GM12874 (cell line): Measurements from ENCODE around the gene SH3GL1.

Source experiments
- TF ChIP-seq, protein P1 (sequence below): IDR thresholded peaks from 2 replicates; pipeline ENCODE4 v1.5.1; 2011; ENCODE audit warnings: low read depth, mild to moderate bottlenecking, control low read depth, low read length, moderate library complexity; ENCODE audit not compliant: insufficient read depth

The SH3GL1 gene

DNA sequence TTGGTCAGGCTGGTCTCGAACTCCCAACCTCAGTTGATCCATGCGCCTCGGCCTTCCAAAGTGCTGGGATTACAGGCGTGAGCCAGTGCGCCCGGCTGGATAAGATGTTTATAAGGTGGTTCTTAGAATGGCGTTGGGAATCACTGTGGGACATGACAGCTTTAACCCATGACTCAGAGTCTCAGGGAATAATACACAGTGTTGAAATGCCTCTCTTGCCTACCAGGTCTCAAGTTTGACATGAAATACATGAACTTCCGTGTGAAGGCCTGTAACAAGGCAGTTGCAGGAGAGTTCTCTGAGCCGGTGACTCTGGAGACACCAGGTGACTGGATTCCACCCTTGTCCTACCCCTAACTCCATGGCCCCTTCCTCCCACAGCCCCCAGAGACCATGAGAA, 83.4 kb downstream of the SH3GL1 start:
- TF ChIP-seq, protein P1, sequence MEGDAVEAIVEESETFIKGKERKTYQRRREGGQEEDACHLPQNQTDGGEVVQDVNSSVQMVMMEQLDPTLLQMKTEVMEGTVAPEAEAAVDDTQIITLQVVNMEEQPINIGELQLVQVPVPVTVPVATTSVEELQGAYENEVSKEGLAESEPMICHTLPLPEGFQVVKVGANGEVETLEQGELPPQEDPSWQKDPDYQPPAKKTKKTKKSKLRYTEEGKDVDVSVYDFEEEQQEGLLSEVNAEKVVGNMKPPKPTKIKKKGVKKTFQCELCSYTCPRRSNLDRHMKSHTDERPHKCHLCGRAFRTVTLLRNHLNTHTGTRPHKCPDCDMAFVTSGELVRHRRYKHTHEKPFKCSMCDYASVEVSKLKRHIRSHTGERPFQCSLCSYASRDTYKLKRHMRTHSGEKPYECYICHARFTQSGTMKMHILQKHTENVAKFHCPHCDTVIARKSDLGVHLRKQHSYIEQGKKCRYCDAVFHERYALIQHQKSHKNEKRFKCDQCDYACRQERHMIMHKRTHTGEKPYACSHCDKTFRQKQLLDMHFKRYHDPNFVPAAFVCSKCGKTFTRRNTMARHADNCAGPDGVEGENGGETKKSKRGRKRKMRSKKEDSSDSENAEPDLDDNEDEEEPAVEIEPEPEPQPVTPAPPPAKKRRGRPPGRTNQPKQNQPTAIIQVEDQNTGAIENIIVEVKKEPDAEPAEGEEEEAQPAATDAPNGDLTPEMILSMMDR, result no peak

- TF ChIP-seq, protein P1, result no peak
Observed at GRCh38 chr19:4313847-4314490, 86.4 kb downstream of the SH3GL1 start.
